ENCODE data around the gene FBXL7. TPM values are rescaled to one million over a fixed set of nuclear protein-coding genes. Genes with fewer than 3 reads are reported as not detected.

The FBXL7 gene
- total RNA-seq, 5 donors from 2014 or later (not counting 1 experiment from before 2014, with no cell fraction given): 0.06 to 0.07 TPM; not detected in 3

GRCh38 chr5:15646371-15646770 lies 146.4 kb downstream of the FBXL7 start:
- ChIA-PET POLR2A (no interaction called here), CTCF (no interaction called here)
- no peaks in the 10 kb centered on the region for H3K4me1 Mint-ChIP-seq
- no peak for ATAC-seq (replicated peaks in 1 of 4)
- peaks cover 5 to 24% (median 8%) of the 10 kb centered on the region in 3 donors for H3K9me3 Mint-ChIP-seq
- H3K4me1 ChIP-seq (ENCODE audit: control insufficient read depth in 1 of 2, extremely low read depth in 1 of 2, insufficient read depth in 2 of 2, low read length in 2 of 2): no peaks in the 10 kb centered on the region
- H3K36me3 Mint-ChIP-seq: no peaks in the 10 kb centered on the region
- no peaks in the 10 kb centered on the region for H3K27me3 ChIP-seq (replicated peaks in 1 of 2; ENCODE audit: control insufficient read depth in 2 of 2, extremely low read depth in 1 of 2, insufficient read depth in 2 of 2, low read length in 1 of 2)
- no peak for DNase-seq
- 52% methylated on average over 2 of the region's 4 CpGs for WGBS (ENCODE audit: insufficient coverage)
- H3K4me3 Mint-ChIP-seq: no peak overlapping the region
- no peak overlapping the region for H3K27ac ChIP-seq (ENCODE audit: low read length)
- H3K27ac Mint-ChIP-seq: no peak overlapping the region
- H3K4me3 ChIP-seq (ENCODE audit: control insufficient read depth in 1 of 2, extremely low read depth in 1 of 2, low read length in 1 of 2): no peak overlapping the region
- H3K9me3 ChIP-seq: no peaks in the 10 kb centered on the region
- H3K36me3 ChIP-seq (ENCODE audit: control insufficient read depth in 2 of 2, extremely low read depth in 1 of 2, insufficient read depth in 1 of 2, low read length in 1 of 2): no peaks in the 10 kb centered on the region
- H3K27me3 Mint-ChIP-seq: no peaks in the 10 kb centered on the region

GRCh38 chr5:15647251-15647650 lies 147.3 kb downstream of the FBXL7 start:
- H3K9me3 Mint-ChIP-seq: peaks cover 7 to 23% (median 8%) of the 10 kb centered on the region in 3 donors

GRCh38 chr5:15650266-15650665 lies 150.3 kb downstream of the FBXL7 start:
- H3K4me3 Mint-ChIP-seq: no peak overlapping the region

More at GRCh38 chr5:15647251-15647650, 147.3 kb downstream of the FBXL7 start:
- no peaks in the 10 kb centered on the region for H3K4me1 Mint-ChIP-seq
- Histone ChIP-seq H3K27ac (ENCODE audit: low read length) (no peak overlapping the region), H3K4me3 (ENCODE audit: control insufficient read depth in 1 of 2, extremely low read depth in 1 of 2, low read length in 1 of 2) (no peak overlapping the region), H3K27me3 (replicated peaks in 1 of 2; ENCODE audit: control insufficient read depth in 2 of 2, extremely low read depth in 1 of 2, insufficient read depth in 2 of 2, low read length in 1 of 2) (no peaks in the 10 kb centered on the region), H3K4me1 (ENCODE audit: control insufficient read depth in 1 of 2, extremely low read depth in 1 of 2, insufficient read depth in 2 of 2, low read length in 2 of 2) (no peaks in the 10 kb centered on the region), H3K36me3 (ENCODE audit: control insufficient read depth in 2 of 2, extremely low read depth in 1 of 2, insufficient read depth in 1 of 2, low read length in 1 of 2) (no peaks in the 10 kb centered on the region), H3K9me3 (no peaks in the 10 kb centered on the region)
- no peak overlapping the region for H3K4me3 Mint-ChIP-seq
- no peak for ATAC-seq (replicated peaks in 1 of 4)
- no peaks in the 10 kb centered on the region for H3K27me3 Mint-ChIP-seq
- no peak overlapping the region for H3K27ac Mint-ChIP-seq
- no CpG with 5 or more reads among the region's 4 CpGs for WGBS (ENCODE audit: insufficient coverage)
- no peak for DNase-seq
- ChIA-PET POLR2A (no interaction called here), CTCF (no interaction called here)
- no peaks in the 10 kb centered on the region for H3K36me3 Mint-ChIP-seq

GRCh38 chr5:15654779-15655178 lies 154.8 kb downstream of the FBXL7 start:
- ATAC-seq (replicated peaks in 1 of 4) (no peak), DNase-seq (no peak)
- H3K27me3 ChIP-seq (replicated peaks in 1 of 2; ENCODE audit: control insufficient read depth in 2 of 2, extremely low read depth in 1 of 2, insufficient read depth in 2 of 2, low read length in 1 of 2): no peaks in the 10 kb centered on the region
- Mint-ChIP-seq H3K36me3 (no peaks in the 10 kb centered on the region), H3K27ac (no peak overlapping the region), H3K9me3 (peaks cover 2 to 11% (median 8%) of the 10 kb centered on the region in 3 donors), H3K4me1 (no peaks in the 10 kb centered on the region), H3K4me3 (no peak overlapping the region), H3K27me3 (no peaks in the 10 kb centered on the region)
- H3K4me3 ChIP-seq (ENCODE audit: control insufficient read depth in 1 of 2, extremely low read depth in 1 of 2, low read length in 1 of 2): no peak overlapping the region
- no peaks in the 10 kb centered on the region for H3K36me3 ChIP-seq (ENCODE audit: control insufficient read depth in 2 of 2, extremely low read depth in 1 of 2, insufficient read depth in 1 of 2, low read length in 1 of 2)
- H3K27ac ChIP-seq (ENCODE audit: low read length): no peak overlapping the region
- ChIA-PET CTCF (no interaction called here), POLR2A (no interaction called here)
- no CpG with 5 or more reads among the region's 1 CpG for WGBS (ENCODE audit: insufficient coverage)
- H3K4me1 ChIP-seq (ENCODE audit: control insufficient read depth in 1 of 2, extremely low read depth in 1 of 2, insufficient read depth in 2 of 2, low read length in 2 of 2): no peaks in the 10 kb centered on the region
- H3K9me3 ChIP-seq: no peaks in the 10 kb centered on the region

More at GRCh38 chr5:15650266-15650665, 150.3 kb downstream of the FBXL7 start:
- no peaks in the 10 kb centered on the region for H3K36me3 ChIP-seq (ENCODE audit: control insufficient read depth in 2 of 2, extremely low read depth in 1 of 2, insufficient read depth in 1 of 2, low read length in 1 of 2)
- Mint-ChIP-seq H3K27ac (no peak overlapping the region), H3K36me3 (no peaks in the 10 kb centered on the region), H3K27me3 (no peaks in the 10 kb centered on the region), H3K4me1 (no peaks in the 10 kb centered on the region), H3K9me3 (peaks cover 7 to 13% (median 8%) of the 10 kb centered on the region in 3 donors)
- no peak for DNase-seq
- ChIA-PET POLR2A (no interaction called here), CTCF (no interaction called here)
- WGBS (ENCODE audit: insufficient coverage): 47% methylated on average over 2 of the region's 2 CpGs
- H3K4me3 ChIP-seq (ENCODE audit: control insufficient read depth in 1 of 2, extremely low read depth in 1 of 2, low read length in 1 of 2): no peak overlapping the region
- no peak for ATAC-seq (replicated peaks in 1 of 4)
- H3K27ac ChIP-seq (ENCODE audit: low read length): no peak overlapping the region
- H3K27me3 ChIP-seq (replicated peaks in 1 of 2; ENCODE audit: control insufficient read depth in 2 of 2, extremely low read depth in 1 of 2, insufficient read depth in 2 of 2, low read length in 1 of 2): no peaks in the 10 kb centered on the region
- no peaks in the 10 kb centered on the region for H3K9me3 ChIP-seq
- no peaks in the 10 kb centered on the region for H3K4me1 ChIP-seq (ENCODE audit: control insufficient read depth in 1 of 2, extremely low read depth in 1 of 2, insufficient read depth in 2 of 2, low read length in 2 of 2)

GRCh38 chr5:15655683-15656082 lies 155.7 kb downstream of the FBXL7 start:
- Mint-ChIP-seq H3K4me3 (no peak overlapping the region), H3K27ac (no peak overlapping the region), H3K27me3 (no peaks in the 10 kb centered on the region), H3K9me3 (peaks cover 5 to 10% (median 5%) of the 10 kb centered on the region in 3 donors), H3K36me3 (no peaks in the 10 kb centered on the region), H3K4me1 (no peaks in the 10 kb centered on the region)
- Histone ChIP-seq H3K27ac (ENCODE audit: low read length) (no peak overlapping the region), H3K27me3 (replicated peaks in 1 of 2; ENCODE audit: control insufficient read depth in 2 of 2, extremely low read depth in 1 of 2, insufficient read depth in 2 of 2, low read length in 1 of 2) (no peaks in the 10 kb centered on the region), H3K9me3 (no peaks in the 10 kb centered on the region), H3K4me3 (ENCODE audit: control insufficient read depth in 1 of 2, extremely low read depth in 1 of 2, low read length in 1 of 2) (no peak overlapping the region), H3K36me3 (ENCODE audit: control insufficient read depth in 2 of 2, extremely low read depth in 1 of 2, insufficient read depth in 1 of 2, low read length in 1 of 2) (no peaks in the 10 kb centered on the region), H3K4me1 (ENCODE audit: control insufficient read depth in 1 of 2, extremely low read depth in 1 of 2, insufficient read depth in 2 of 2, low read length in 2 of 2) (no peaks in the 10 kb centered on the region)
- POLR2A ChIA-PET: no interaction called here
- CTCF ChIA-PET: no interaction called here
- DNase-seq (no peak), ATAC-seq (replicated peaks in 1 of 4) (no peak)
- no CpG with 5 or more reads among the region's 4 CpGs for WGBS (ENCODE audit: insufficient coverage)

GRCh38 chr5:15664961-15665360 lies 165.0 kb downstream of the FBXL7 start:
- Histone ChIP-seq H3K36me3 (ENCODE audit: control insufficient read depth in 2 of 2, extremely low read depth in 1 of 2, insufficient read depth in 1 of 2, low read length in 1 of 2) (no peaks in the 10 kb centered on the region), H3K9me3 (no peaks in the 10 kb centered on the region), H3K4me1 (ENCODE audit: control insufficient read depth in 1 of 2, extremely low read depth in 1 of 2, insufficient read depth in 2 of 2, low read length in 2 of 2) (no peaks in the 10 kb centered on the region), H3K27me3 (replicated peaks in 1 of 2; ENCODE audit: control insufficient read depth in 2 of 2, extremely low read depth in 1 of 2, insufficient read depth in 2 of 2, low read length in 1 of 2) (no peaks in the 10 kb centered on the region), H3K27ac (ENCODE audit: low read length) (no peak overlapping the region), H3K4me3 (ENCODE audit: control insufficient read depth in 1 of 2, extremely low read depth in 1 of 2, low read length in 1 of 2) (no peak overlapping the region)
- DNase-seq (no peak), ATAC-seq (replicated peaks in 1 of 4) (no peak)
- Mint-ChIP-seq H3K27me3 (no peaks in the 10 kb centered on the region), H3K4me1 (no peaks in the 10 kb centered on the region), H3K27ac (no peak overlapping the region), H3K4me3 (no peak overlapping the region), H3K36me3 (no peaks in the 10 kb centered on the region), H3K9me3 (peaks cover 11 to 21% (median 19%) of the 10 kb centered on the region in 3 donors)
- ChIA-PET POLR2A (no interaction called here), CTCF (no interaction called here)

- Mint-ChIP-seq H3K4me3 (no peak overlapping the region), H3K9me3 (peaks cover 8 to 17% (median 9%) of the 10 kb centered on the region in 3 donors), H3K36me3 (no peaks in the 10 kb centered on the region), H3K27me3 (no peaks in the 10 kb centered on the region), H3K27ac (no peak overlapping the region), H3K4me1 (no peaks in the 10 kb centered on the region)
- no peak overlapping the region for H3K4me3 ChIP-seq (ENCODE audit: control insufficient read depth in 1 of 2, extremely low read depth in 1 of 2, low read length in 1 of 2)
- H3K9me3 ChIP-seq: no peaks in the 10 kb centered on the region
- ChIA-PET POLR2A (no interaction called here), CTCF (no interaction called here)
- H3K27me3 ChIP-seq (replicated peaks in 1 of 2; ENCODE audit: control insufficient read depth in 2 of 2, extremely low read depth in 1 of 2, insufficient read depth in 2 of 2, low read length in 1 of 2): no peaks in the 10 kb centered on the region
- no CpG with 5 or more reads among the region's 2 CpGs for WGBS (ENCODE audit: insufficient coverage)
- H3K27ac ChIP-seq (ENCODE audit: low read length): no peak overlapping the region
- DNase-seq: no peak
- no peaks in the 10 kb centered on the region for H3K36me3 ChIP-seq (ENCODE audit: control insufficient read depth in 2 of 2, extremely low read depth in 1 of 2, insufficient read depth in 1 of 2, low read length in 1 of 2)
- no peak for ATAC-seq (replicated peaks in 1 of 4)
- H3K4me1 ChIP-seq (ENCODE audit: control insufficient read depth in 1 of 2, extremely low read depth in 1 of 2, insufficient read depth in 2 of 2, low read length in 2 of 2): no peaks in the 10 kb centered on the region
Observed at GRCh38 chr5:15669826-15670225, 169.8 kb downstream of the FBXL7 start.

All from T-cell (primary cell).